Thoracic aorta (tissue), 2 donors: ENCODE results near the gene CNNM3. TPM values are rescaled to one million over a fixed set of nuclear protein-coding genes. Genes with fewer than 3 reads are reported as not detected.

Experiments used
- ATAC-seq: fragments of 150-250 bp; one replicate; pipeline ENCODE4 v1.8.0; 2017; ENCODE audit warnings: low read depth; ENCODE audit not compliant: insufficient number of reproducible peaks, low FRiP score
- DNase-seq: peaks from one replicate; pipeline ENCODE4 v3.0.0-alpha.2; 2020; ENCODE audit warnings: low spot score
- H3K27ac ChIP-seq, 2 donors: fragments of 200-600 bp; sonication (generic); 1 replicate in 1 of 2; 2 replicates in 1 of 2; pipeline ENCODE4 v1.5.1; 2016; ENCODE audit warnings: mild to moderate bottlenecking in 2 of 2, moderate library complexity in 2 of 2
- H3K27me3 ChIP-seq: fragments of 200-600 bp; sonication (generic); replicated peaks from 2 replicates; pipeline ENCODE4 v1.6.0; 2016; ENCODE audit warnings: mild to moderate bottlenecking; ENCODE audit not compliant: insufficient read depth
- H3K36me3 ChIP-seq: fragments of 200-600 bp; sonication (generic); one replicate; pipeline ENCODE4 v1.5.1; 2016
- H3K4me1 ChIP-seq, 2 donors: fragments of 200-600 bp; sonication (generic); 1 replicate in 1 of 2; 2 replicates in 1 of 2; pipeline versions ENCODE4 v1.5.1 to v1.6.0; 2016; ENCODE audit warnings: low read depth in 2 of 2, mild to moderate bottlenecking in 1 of 2; ENCODE audit not compliant: control insufficient read depth in 1 of 2
- H3K4me3 ChIP-seq: fragments of 200-600 bp; sonication (generic); 2 replicates; pipeline ENCODE4 v1.5.1; 2016; ENCODE audit warnings: mild to moderate bottlenecking
- H3K9me3 ChIP-seq: fragments of 200-600 bp; sonication (generic); 2 replicates; pipeline ENCODE4 v1.5.1; 2016
- CTCF ChIP-seq: fragments of 200-600 bp; sonication (generic); IDR thresholded peaks from one replicate; pipeline ENCODE4 v1.5.1; 2019; ENCODE audit warnings: antibody characterized with exemption
- total RNA-seq, 2 donors: library from RNA; depleted of rRNA; stranded (reverse); fragments of >200 nt; gene quantifications; one replicate each; pipeline versions ENCODE4 v1.1.0 to v1.2.3, GENCODE V29; 2016

The CNNM3 gene
- total RNA-seq, 2 donors from 2014 or later, result 11.5 to 14.3 TPM

- H3K4me3 ChIP-seq, result no peak overlapping the region
- H3K36me3 ChIP-seq, result peaks cover 64% of the 10 kb centered on the region
- H3K27me3 ChIP-seq, result no peaks in the 10 kb centered on the region
- no peak for TF ChIP-seq CTCF
- peaks cover 23 to 44% of the 10 kb centered on the region in 2 donors for H3K4me1 ChIP-seq
- H3K27ac ChIP-seq, result no peak overlapping the region
- ATAC-seq (no peak), DNase-seq (no peak)
- no peaks in the 10 kb centered on the region for H3K9me3 ChIP-seq
These were observed 47.7 kb downstream of the CNNM3 start for GRCh38 chr2:96863575-96864342.

- Histone ChIP-seq H3K4me3 (no peak overlapping the region), H3K27ac (no peak overlapping the region), H3K4me1 (peaks cover 18 to 36% of the 10 kb centered on the region in 2 donors), H3K27me3 (no peaks in the 10 kb centered on the region), H3K9me3 (no peaks in the 10 kb centered on the region), H3K36me3 (peaks cover 64% of the 10 kb centered on the region)
- TF ChIP-seq CTCF, result no peak
- no peak for DNase-seq
- no peak for ATAC-seq
These were observed 48.4 kb downstream of the CNNM3 start for GRCh38 chr2:96864343-96865091.

GRCh38 chr2:96865654-96866053 is 49.6 kb downstream of the CNNM3 start:
- Histone ChIP-seq H3K4me3 (no peak overlapping the region), H3K36me3 (peaks cover 59% of the 10 kb centered on the region), H3K9me3 (no peaks in the 10 kb centered on the region), H3K27me3 (no peaks in the 10 kb centered on the region), H3K27ac (peak overlapping the region in 1 of 2 donors; percentile 28), H3K4me1 (peaks cover 20 to 29% of the 10 kb centered on the region in 2 donors)
- TF ChIP-seq CTCF, result no peak
- DNase-seq (no peak), ATAC-seq (no peak)

GRCh38 chr2:96866149-96866548 is 50.1 kb downstream of the CNNM3 start:
- no peak for TF ChIP-seq CTCF
- Histone ChIP-seq H3K36me3 (peaks cover 54% of the 10 kb centered on the region), H3K27me3 (no peaks in the 10 kb centered on the region), H3K9me3 (no peaks in the 10 kb centered on the region), H3K4me1 (peaks cover 22 to 34% of the 10 kb centered on the region in 2 donors), H3K4me3 (no peak overlapping the region), H3K27ac (peak overlapping the region in 1 of 2 donors; percentile 99)
- no peak for DNase-seq
- no peak for ATAC-seq

GRCh38 chr2:96866586-96866985 is 50.5 kb downstream of the CNNM3 start:
- Histone ChIP-seq H3K27ac (peak overlapping the region; percentile 97 to 99), H3K9me3 (no peaks in the 10 kb centered on the region), H3K27me3 (no peaks in the 10 kb centered on the region), H3K36me3 (peaks cover 50% of the 10 kb centered on the region), H3K4me3 (peak overlapping the region; percentile 97), H3K4me1 (peaks cover 22 to 37% of the 10 kb centered on the region in 2 donors)
- DNase-seq (no peak), ATAC-seq (no peak)
- no peak for TF ChIP-seq CTCF
